ENCODE data around the gene PRKAR2B. TPM values are rescaled to one million over a fixed set of nuclear protein-coding genes. Genes with fewer than 3 reads are reported as not detected.

PRKAR2B gene
- total and polyA plus RNA-seq, 4 donors: 0.88 to 41.8 (median 1.6) TPM

- H3K9me3 ChIP-seq (ENCODE audit: control insufficient read depth in 4 of 4, low read length in 3 of 4): no peaks in the 10 kb centered on the region
- no peaks in the 10 kb centered on the region for H3K4me1 ChIP-seq (ENCODE audit: control insufficient read depth in 4 of 4, insufficient read depth in 4 of 4, low read length in 3 of 4)
- H3K4me3 ChIP-seq (ENCODE audit: low read depth in 1 of 3, low read length in 3 of 3): no peak overlapping the region
- no peak for TF ChIP-seq HNF4G (IDR thresholded peaks at IDR 0.05)
- no peak for TF ChIP-seq EGR1 (IDR thresholded peaks at IDR 0.05; ENCODE audit: low read depth in 2 of 2)
- no peak for TF ChIP-seq FOXA1 (IDR thresholded peaks at IDR 0.05)
- TF ChIP-seq CTCF (IDR thresholded peaks at IDR 0.05; ENCODE audit: low read depth, low read length, missing input control): no peak
- no peak for TF ChIP-seq JUND (IDR thresholded peaks at IDR 0.05)
- no peak for TF ChIP-seq REST (IDR thresholded peaks at IDR 0.05)
- no peak for TF ChIP-seq RXRA (IDR thresholded peaks at IDR 0.05)
- TF ChIP-seq RAD21 (IDR thresholded peaks at IDR 0.05): no peak
- TF ChIP-seq TAF1 (conservative IDR thresholded peaks at IDR 0.05): no peak
- no peak for TF ChIP-seq ZBTB33 (IDR thresholded peaks at IDR 0.05)
- TF ChIP-seq MAX (IDR thresholded peaks at IDR 0.05): no peak
- no peak for TF ChIP-seq YY1 (IDR thresholded peaks at IDR 0.05)
- no peak for TF ChIP-seq GABPA (IDR thresholded peaks at IDR 0.05 in 1 of 2, conservative IDR thresholded peaks at IDR 0.05 in 1 of 2)
- no peak overlapping the region for H3K9ac ChIP-seq (ENCODE audit: low read depth in 1 of 2, low read length in 2 of 2)
- no peak overlapping the region for H3K27ac ChIP-seq (ENCODE audit: low read depth in 1 of 2, low read length in 2 of 2)
- WGBS: 83% methylated on average over 5 of the region's 5 CpGs
- no peaks in the 10 kb centered on the region for H3K36me3 ChIP-seq (ENCODE audit: control insufficient read depth in 4 of 4, insufficient read depth in 3 of 4, low read depth in 1 of 4, low read length in 3 of 4)
- DNase-seq (ENCODE audit: low spot score): no peak
- H3K27me3 ChIP-seq (ENCODE audit: control insufficient read depth in 4 of 4, insufficient read depth in 4 of 4, low read length in 3 of 4): no peaks in the 10 kb centered on the region
Measured at GRCh38 chr7:107162475-107162874, 118.0 kb downstream of the PRKAR2B start.

- Histone ChIP-seq H3K9ac (ENCODE audit: low read depth in 1 of 2, low read length in 2 of 2) (no peak overlapping the region), H3K27ac (ENCODE audit: low read depth in 1 of 2, low read length in 2 of 2) (no peak overlapping the region), H3K4me3 (ENCODE audit: low read depth in 1 of 3, low read length in 3 of 3) (no peak overlapping the region), H3K36me3 (ENCODE audit: control insufficient read depth in 4 of 4, insufficient read depth in 3 of 4, low read depth in 1 of 4, low read length in 3 of 4) (no peaks in the 10 kb centered on the region), H3K27me3 (ENCODE audit: control insufficient read depth in 4 of 4, insufficient read depth in 4 of 4, low read length in 3 of 4) (no peaks in the 10 kb centered on the region), H3K4me1 (ENCODE audit: control insufficient read depth in 4 of 4, insufficient read depth in 4 of 4, low read length in 3 of 4) (peaks cover 0 to 3% (median 0%) of the 10 kb centered on the region in 4 donors), H3K9me3 (ENCODE audit: control insufficient read depth in 4 of 4, low read length in 3 of 4) (no peaks in the 10 kb centered on the region)
- WGBS: 70% methylated on average over 2 of the region's 2 CpGs
- no peak for DNase-seq (ENCODE audit: low spot score)
- no peak for TF ChIP-seq HNF4G (IDR thresholded peaks at IDR 0.05)
- no peak for TF ChIP-seq ZBTB33 (IDR thresholded peaks at IDR 0.05)
- TF ChIP-seq FOXA2 (IDR thresholded peaks at IDR 0.05): no peak
- TF ChIP-seq REST (IDR thresholded peaks at IDR 0.05): no peak
- TF ChIP-seq RXRA (IDR thresholded peaks at IDR 0.05): no peak
- TF ChIP-seq NR2F2 (IDR thresholded peaks at IDR 0.05): no peak
- no peak for TF ChIP-seq CTCF (IDR thresholded peaks at IDR 0.05; ENCODE audit: low read depth, low read length, missing input control)
- TF ChIP-seq HNF4A (conservative IDR thresholded peaks at IDR 0.05): no peak
Measured at GRCh38 chr7:107164092-107164491, 119.6 kb downstream of the PRKAR2B start.
